GM19351 (cell line): ENCODE results near the gene SLC29A3.
A peak's percentile ranks its signal among the peaks of the same experiment; 100 is the strongest.

Experiments used
- ATAC-seq: cut with Tn5 transposase; IDR thresholded peaks from one replicate; pipeline ENCODE4 v1.9.1; 2021; ENCODE audit warnings: mild to moderate bottlenecking, moderate library complexity; ENCODE audit not compliant: unreplicated experiment

Gene SLC29A3

GRCh38 chr10:71300555-71301370 is 18.3 kb upstream of the SLC29A3 start:
- ATAC-seq = no peak

- no peak for ATAC-seq
These were observed 17.6 kb upstream of the SLC29A3 start for GRCh38 chr10:71301371-71301916.

GRCh38 chr10:71302451-71302850 is 16.6 kb upstream of the SLC29A3 start:
- ATAC-seq = no peak

- ATAC-seq = no peak
These were observed 16.0 kb upstream of the SLC29A3 start for GRCh38 chr10:71302874-71303568.

- no peak for ATAC-seq
These were observed 15.5 kb upstream of the SLC29A3 start for GRCh38 chr10:71303569-71303907.

GRCh38 chr10:71304914-71305313 is 14.1 kb upstream of the SLC29A3 start:
- no peak for ATAC-seq

GRCh38 chr10:71306979-71307378 is 12.1 kb upstream of the SLC29A3 start:
- no peak for ATAC-seq

- ATAC-seq = no peak
These were observed 11.5 kb upstream of the SLC29A3 start for GRCh38 chr10:71307469-71308085.

- no peak for ATAC-seq
These were observed 10.8 kb upstream of the SLC29A3 start for GRCh38 chr10:71308244-71308643.

- no peak for ATAC-seq
These were observed 10.1 kb upstream of the SLC29A3 start for GRCh38 chr10:71308985-71309384.

GRCh38 chr10:71309919-71310318 is 9.1 kb upstream of the SLC29A3 start:
- ATAC-seq = no peak

- no peak for ATAC-seq
These were observed 6.8 kb upstream of the SLC29A3 start for GRCh38 chr10:71312220-71312619.

GRCh38 chr10:71312811-71313789 is 6.0 kb upstream of the SLC29A3 start:
- no peak for ATAC-seq

- ATAC-seq = no peak
These were observed 4.9 kb upstream of the SLC29A3 start for GRCh38 chr10:71314028-71314693.

- ATAC-seq = no peak
These were observed 4.3 kb upstream of the SLC29A3 start for GRCh38 chr10:71314694-71315225.

- ATAC-seq = no peak
These were observed 2.8 kb upstream of the SLC29A3 start for GRCh38 chr10:71316056-71316785.

GRCh38 chr10:71316786-71317160 is 2.3 kb upstream of the SLC29A3 start:
- no peak for ATAC-seq

GRCh38 chr10:71317739-71318138 is 1.3 kb upstream of the SLC29A3 start:
- ATAC-seq = no peak

GRCh38 chr10:71319800-71320392 is 837 bp downstream of the SLC29A3 start:
- ATAC-seq = peak; percentile 5
